ENCODE results near the gene THOC7.

- TF ChIP-seq POLR2A (IDR thresholded peaks at IDR 0.05) (no peak), CTCF (IDR thresholded peaks at IDR 0.05) (no peak)
Measured at GRCh38 chr3:63842127-63842526, 21.5 kb downstream of the THOC7 start.

Data from stomach (tissue), 4 donors.